Endodermal cell (in vitro differentiated cells): ENCODE results near the gene PRPF18. TPM values are rescaled to one million over a fixed set of nuclear protein-coding genes. Genes with fewer than 3 reads are reported as not detected.

Experiments
- DNase-seq: peaks from one replicate; pipeline ENCODE4 v3.0.0-alpha.2; 2017
- H3K27ac ChIP-seq: 2 replicates; pipeline ENCODE4 v1.5.1; 2013; ENCODE audit warnings: mild to moderate bottlenecking, low read depth, low read length, moderate library complexity
- H3K27me3 ChIP-seq: 2 replicates; pipeline ENCODE4 v1.6.1; 2013; ENCODE audit warnings: mild to moderate bottlenecking, low read length, moderate library complexity; ENCODE audit not compliant: insufficient read depth, control insufficient read depth, poor library complexity, severe bottlenecking
- H3K36me3 ChIP-seq: 2 replicates; pipeline ENCODE4 v1.7.0; 2013; ENCODE audit warnings: mild to moderate bottlenecking, low read length, moderate library complexity; ENCODE audit not compliant: control insufficient read depth, insufficient read depth
- H3K4me1 ChIP-seq: one replicate; pipeline ENCODE4 v1.7.0; 2013; ENCODE audit warnings: low read length; ENCODE audit not compliant: control insufficient read depth, insufficient read depth
- H3K4me3 ChIP-seq: 2 replicates; pipeline ENCODE4 v1.5.1; 2013; ENCODE audit warnings: mild to moderate bottlenecking, low read length, moderate library complexity
- H3K9ac ChIP-seq: 2 replicates; pipeline ENCODE4 v1.6.1; 2013; ENCODE audit warnings: mild to moderate bottlenecking, low read length, moderate library complexity; ENCODE audit not compliant: poor library complexity, severe bottlenecking; ENCODE audit errors: extremely low read depth
- H3K9me3 ChIP-seq: 2 replicates; pipeline ENCODE4 v1.6.1; 2013; ENCODE audit warnings: mild to moderate bottlenecking, low read length, moderate library complexity; ENCODE audit not compliant: control insufficient read depth
- H3K27ac Mint-ChIP-seq: 2 replicates; pipeline ENCODE4 v1.8.0; 2020; ENCODE audit warnings: mixed read lengths
- H3K27me3 Mint-ChIP-seq: 2 replicates; pipeline ENCODE4 v1.8.0; 2021; ENCODE audit warnings: mild to moderate bottlenecking, mixed read lengths; ENCODE audit not compliant: insufficient read depth
- H3K36me3 Mint-ChIP-seq: 2 replicates; pipeline ENCODE4 v1.8.0; 2020; ENCODE audit warnings: low read depth, mixed read lengths
- H3K4me1 Mint-ChIP-seq: 2 replicates; pipeline ENCODE4 v1.8.0; 2020; ENCODE audit warnings: mixed read lengths
- H3K4me3 Mint-ChIP-seq: 2 replicates; pipeline ENCODE4 v1.8.0; 2020; ENCODE audit warnings: mild to moderate bottlenecking, moderate library complexity, mixed read lengths
- H3K9me3 Mint-ChIP-seq: 2 replicates; pipeline ENCODE4 v1.8.0; 2020; ENCODE audit warnings: mild to moderate bottlenecking, mixed read lengths
- CTCF ChIP-seq: fragments of 200-600 bp; sonication (generic); conservative IDR thresholded peaks from 2 replicates; pipeline ENCODE4 v1.5.0; 2021; ENCODE audit warnings: antibody characterized with exemption, mild to moderate bottlenecking
- WGBS, 2 experiments: methylation state at CpG; one replicate each; pipeline versions ENCODE4 v1.1.5 to v1.1.7; 2013; ENCODE audit warnings: missing lambda C conversion rate in 2 of 2, mixed read lengths in 1 of 2; ENCODE audit not compliant: insufficient coverage in 1 of 2, insufficient read length in 1 of 2; 5-methylcytosine and 5-hydroxymethylcytosine counted together
- total RNA-seq, 2 donors: library from RNA; stranded (reverse); fragmentation: NEBNext Ultra II Directional in 1 of 2; extraction: Animal tissue kit (Norgen Biotek cat#: 25700) in 1 of 2; gene quantifications; 2 replicates in 1 of 2; 3 replicates in 1 of 2; pipeline ENCODE4 v1.2.1, GENCODE V29; 2021

PRPF18 gene
- total RNA-seq, 2 donors from 2014 or later: 19.1 to 20.4 TPM

- Histone ChIP-seq H3K9ac (peak overlapping the region; percentile 12), H3K9me3 (no peaks in the 10 kb centered on the region), H3K36me3 (peaks cover 11% of the 10 kb centered on the region), H3K4me1 (peaks cover 9% of the 10 kb centered on the region), H3K4me3 (no peak overlapping the region), H3K27ac (no peak overlapping the region), H3K27me3 (no peaks in the 10 kb centered on the region)
- Mint-ChIP-seq H3K27ac (peak overlapping the region; percentile 79), H3K4me3 (no peak overlapping the region), H3K27me3 (no peaks in the 10 kb centered on the region), H3K4me1 (peaks cover 24% of the 10 kb centered on the region), H3K9me3 (no peaks in the 10 kb centered on the region), H3K36me3 (peaks cover 20% of the 10 kb centered on the region)
- WGBS, 2 experiments: 29 to 46% methylated on average over 12 to 19 of the region's 19 CpGs
- TF ChIP-seq CTCF: peak; percentile 98
- DNase-seq: peak; percentile 84
These were observed 73.3 kb downstream of the PRPF18 start for GRCh38 chr10:13659887-13660550.

- H3K36me3 ChIP-seq: peaks cover 16% of the 10 kb centered on the region
- H3K27me3 ChIP-seq: no peaks in the 10 kb centered on the region
- no peaks in the 10 kb centered on the region for H3K9me3 Mint-ChIP-seq
- peaks cover 25% of the 10 kb centered on the region for H3K36me3 Mint-ChIP-seq
- peak overlapping the region; percentile 55 for H3K27ac ChIP-seq
- H3K4me3 Mint-ChIP-seq: no peak overlapping the region
- WGBS, 2 experiments: 82 to 100% methylated on average over 3 to 7 of the region's 7 CpGs
- no peaks in the 10 kb centered on the region for H3K9me3 ChIP-seq
- no peak for DNase-seq
- H3K4me1 Mint-ChIP-seq: peaks cover 24% of the 10 kb centered on the region
- no peak overlapping the region for H3K4me3 ChIP-seq
- H3K27ac Mint-ChIP-seq: peak overlapping the region; percentile 79
- H3K27me3 Mint-ChIP-seq: no peaks in the 10 kb centered on the region
- H3K9ac ChIP-seq: no peak overlapping the region
- TF ChIP-seq CTCF: no peak
- H3K4me1 ChIP-seq: peaks cover 9% of the 10 kb centered on the region
These were observed 73.8 kb downstream of the PRPF18 start for GRCh38 chr10:13660551-13660920.

GRCh38 chr10:13661256-13661655 lies 74.5 kb downstream of the PRPF18 start:
- peak overlapping the region; percentile 55 for H3K27ac ChIP-seq

More at GRCh38 chr10:13661256-13661655, 74.5 kb downstream of the PRPF18 start:
- H3K4me1 Mint-ChIP-seq: peaks cover 24% of the 10 kb centered on the region
- DNase-seq: no peak
- no peak overlapping the region for H3K4me3 Mint-ChIP-seq
- H3K9me3 ChIP-seq: no peaks in the 10 kb centered on the region
- no peaks in the 10 kb centered on the region for H3K27me3 ChIP-seq
- H3K27ac Mint-ChIP-seq: no peak overlapping the region
- H3K9ac ChIP-seq: no peak overlapping the region
- H3K36me3 Mint-ChIP-seq: peaks cover 21% of the 10 kb centered on the region
- 79 to 81% methylated on average over 8 of the region's 8 CpGs for WGBS, 2 experiments
- peaks cover 9% of the 10 kb centered on the region for H3K4me1 ChIP-seq
- TF ChIP-seq CTCF: no peak
- H3K27me3 Mint-ChIP-seq: no peaks in the 10 kb centered on the region
- H3K9me3 Mint-ChIP-seq: no peaks in the 10 kb centered on the region
- no peak overlapping the region for H3K4me3 ChIP-seq
- H3K36me3 ChIP-seq: peaks cover 23% of the 10 kb centered on the region
